ENCODE results near the gene NDUFS6.

DNA sequence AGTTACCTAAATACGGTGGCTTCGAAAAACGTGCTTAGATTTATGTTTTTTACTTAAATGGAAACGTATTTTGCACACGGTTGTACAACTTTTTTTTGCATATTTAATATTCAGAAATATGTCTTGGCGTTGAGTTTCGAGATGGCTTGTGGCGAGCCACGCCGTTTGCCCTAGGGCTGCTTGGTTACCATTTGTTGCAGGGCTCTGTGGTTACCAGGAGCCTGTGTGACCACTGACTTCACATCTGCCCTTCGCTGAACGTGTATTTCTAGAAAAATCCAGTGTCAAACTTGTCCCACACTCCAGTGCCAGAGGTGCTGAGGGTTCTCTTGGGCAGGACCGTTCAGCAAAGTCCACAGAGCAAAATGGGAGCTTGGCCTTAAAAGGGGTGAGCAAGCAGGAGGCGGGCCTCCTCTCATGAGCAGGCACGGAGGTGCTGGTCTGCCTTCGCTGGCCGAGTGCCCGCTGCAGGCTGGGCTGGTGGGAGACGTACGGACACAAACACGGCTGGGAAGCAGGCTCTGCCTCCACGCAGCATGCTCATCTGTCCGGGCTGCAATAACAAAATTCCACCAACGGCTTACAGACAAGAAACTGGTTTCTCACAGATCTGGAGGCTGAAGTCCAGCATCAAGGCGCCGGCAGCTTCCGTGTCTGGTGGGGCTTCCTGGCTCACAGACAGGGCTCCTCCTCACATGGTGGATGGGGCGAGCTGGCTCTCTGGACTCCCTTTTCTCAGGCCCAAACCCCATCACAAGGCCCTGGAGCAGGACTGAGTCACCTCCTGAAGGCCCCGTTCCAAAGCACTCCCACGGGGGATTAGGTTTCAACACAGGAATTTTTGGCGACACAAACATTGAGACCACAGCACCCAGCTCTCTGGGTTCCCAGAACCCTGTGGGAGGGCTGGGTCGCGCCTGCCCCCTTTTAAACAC, 7.0 kb upstream of the NDUFS6 start:
- TF ChIP-seq POLR2A (IDR thresholded peaks at IDR 0.05; ENCODE audit: low read depth, low read length) (no peak), POLR2AphosphoS5 (IDR thresholded peaks at IDR 0.05; ENCODE audit: low read depth, low read length) (no peak), TAF1 (IDR thresholded peaks at IDR 0.05; ENCODE audit: low read depth, low read length) (no peak), POU2F2 (IDR thresholded peaks at IDR 0.05; ENCODE audit: low read depth, low read length) (no peak), PAX5 (IDR thresholded peaks at IDR 0.05; ENCODE audit: insufficient read depth, low read length, severe bottlenecking) (no peak), SPI1 (IDR thresholded peaks at IDR 0.05; ENCODE audit: low read depth, low read length) (no peak)

All from GM12891 (cell line).